SK-N-SH (cell line): Measurements from ENCODE around the gene ZC3H12C. TPM values are rescaled to one million over a fixed set of nuclear protein-coding genes. Genes with fewer than 3 reads are reported as not detected.

Experiments used
- CTCF ChIA-PET: fragments of 300-600, 350-600 bp; formaldehyde crosslinking; extraction: SDS; loops from one replicate; lab custom pipeline; 2021; lab: Yijun Ruan, JAX
- POLR2A ChIA-PET: fragments of 350-600 bp; sonication (Branson Sonifier 250); formaldehyde crosslinking; extraction: SDS; loops from one replicate; lab custom pipeline; 2020; ENCODE audit warnings: antibody characterized with exemption, inconsistent platforms; lab: Yijun Ruan, JAX
- DNase-seq: peaks from one replicate; pipeline ENCODE4 v3.0.0; 2012
- H2AFZ ChIP-seq: fragments of 200-600 bp; sonication (generic); 2 replicates; pipeline ENCODE4 v1.8.1; 2016; ENCODE audit warnings: antibody characterized with exemption, mild to moderate bottlenecking, low read depth
- H3F3A ChIP-seq: fragments of 200-600 bp; sonication (generic); replicated peaks from 2 replicates; pipeline ENCODE3; 2016; ENCODE audit warnings: antibody characterized with exemption, mild to moderate bottlenecking; ENCODE audit not compliant: insufficient read depth
- H3K27ac ChIP-seq, 2 experiments: fragments of 200-500 bp in 1 of 2; fragments of 200-600 bp in 1 of 2; sonication (Bioruptor generic) in 1 of 2; sonication (generic), shearing (Covaris generic) in 1 of 2; 2 replicates each; pipeline versions ENCODE4 v1.5.1 to v1.6.1; 2014 to 2016; ENCODE audit warnings: low read depth in 2 of 2, inconsistent platforms in 1 of 2, low read length in 1 of 2, mild to moderate bottlenecking in 1 of 2, mixed read lengths in 1 of 2
- H3K27me3 ChIP-seq: fragments of 200-600 bp; sonication (generic), shearing (Covaris generic); 2 replicates; pipeline ENCODE4 v1.6.1; 2016; ENCODE audit warnings: mixed run types; ENCODE audit not compliant: insufficient read depth
- H3K36me3 ChIP-seq, 2 experiments: fragments of 200-500 bp in 1 of 2; fragments of 200-600 bp in 1 of 2; sonication (Bioruptor generic) in 1 of 2; sonication (generic) in 1 of 2; replicated peaks in 1 of 2; 2 replicates each; pipeline versions ENCODE3 to v1.5.1; 2014 to 2016; ENCODE audit warnings: low read length in 1 of 2, mild to moderate bottlenecking in 1 of 2; ENCODE audit not compliant: insufficient read depth in 2 of 2, control insufficient read depth in 1 of 2
- H3K4me1 ChIP-seq, 2 experiments: fragments of 200-500 bp in 1 of 2; fragments of 200-600 bp in 1 of 2; sonication (Bioruptor generic) in 1 of 2; sonication (generic), shearing (Covaris generic) in 1 of 2; 2 replicates each; pipeline versions ENCODE4 v1.5.1 to v1.6.1; 2014 to 2016; ENCODE audit warnings: low read depth in 1 of 2, low read length in 1 of 2, mixed run types in 1 of 2; ENCODE audit not compliant: insufficient read depth in 2 of 2, control insufficient read depth in 1 of 2
- H3K4me2 ChIP-seq: fragments of 200-600 bp; sonication (generic), shearing (Covaris generic); 2 replicates; pipeline ENCODE4 v1.6.1; 2017; ENCODE audit warnings: mixed run types
- H3K4me3 ChIP-seq, 2 experiments: fragments of 200-500 bp in 1 of 2; fragments of 200-600 bp in 1 of 2; sonication (Bioruptor generic) in 1 of 2; sonication (generic), shearing (Covaris generic) in 1 of 2; 2 replicates each; pipeline versions ENCODE4 v1.5.1 to v1.8.1; 2014 to 2016; ENCODE audit warnings: low read depth in 2 of 2, inconsistent platforms in 1 of 2, low read length in 1 of 2, mild to moderate bottlenecking in 1 of 2, mixed read lengths in 1 of 2, moderate library complexity in 1 of 2
- H3K79me2 ChIP-seq: fragments of 200-600 bp; sonication (generic); 2 replicates; pipeline ENCODE4 v1.8.1; 2017; ENCODE audit warnings: mild to moderate bottlenecking; ENCODE audit not compliant: insufficient read depth
- H3K9ac ChIP-seq: fragments of 200-600 bp; sonication (generic); 2 replicates; pipeline ENCODE4 v1.6.1; 2017; ENCODE audit warnings: mixed run types
- H3K9me2 ChIP-seq: fragments of 200-600 bp; sonication (generic); 2 replicates; pipeline ENCODE4 v1.6.1; 2017; ENCODE audit warnings: mixed run types
- H3K9me3 ChIP-seq: fragments of 200-600 bp; sonication (generic); 2 replicates; pipeline ENCODE4 v1.6.1; 2017; ENCODE audit warnings: mixed run types, mild to moderate bottlenecking, moderate library complexity
- H4K20me1 ChIP-seq: fragments of 200-600 bp; sonication (generic); 2 replicates; pipeline ENCODE4 v1.6.1; 2017; ENCODE audit warnings: mild to moderate bottlenecking, mixed run types; ENCODE audit not compliant: insufficient read depth
- CTCF ChIP-seq: fragments of 200-600 bp; sonication (generic); IDR thresholded peaks from 2 replicates; pipeline ENCODE4 v1.6.1; 2017; ENCODE audit warnings: antibody characterized with exemption, mild to moderate bottlenecking, moderate library complexity
- EP300 ChIP-seq, 2 experiments: IDR thresholded peaks; 2 replicates each; pipeline versions ENCODE4 v1.4.0 to v1.6.1; 2012; ENCODE audit warnings: borderline replicate concordance in 1 of 2, low read depth in 1 of 2, low read length in 1 of 2
- EZH2phosphoT487 ChIP-seq: fragments of 200-600 bp; sonication (generic); IDR thresholded peaks from 2 replicates; pipeline ENCODE4 v1.6.1; 2017; ENCODE audit warnings: low read depth, mixed run types, mild to moderate bottlenecking, antibody characterized with exemption, moderate library complexity, borderline replicate concordance
- FOSL2 ChIP-seq: IDR thresholded peaks from 2 replicates; pipeline ENCODE4 v1.4.0; 2012; ENCODE audit warnings: low read depth, mild to moderate bottlenecking, moderate library complexity, borderline replicate concordance
- FOXM1 ChIP-seq: IDR thresholded peaks from 2 replicates; pipeline ENCODE4 v1.4.0; 2012; ENCODE audit warnings: low read depth, mild to moderate bottlenecking
- GATA2 ChIP-seq: sonication (generic); formaldehyde crosslinking; IDR thresholded peaks from 2 replicates; pipeline ENCODE4 v1.5.0; 2020; ENCODE audit warnings: mild to moderate bottlenecking, missing genetic modification reagents
- MAX ChIP-seq: IDR thresholded peaks from 2 replicates; pipeline ENCODE4 v1.4.0; 2012; ENCODE audit warnings: low read depth
- NFIC ChIP-seq: IDR thresholded peaks from 2 replicates; pipeline ENCODE4 v1.4.0; 2012; ENCODE audit warnings: borderline replicate concordance
- POLR2AphosphoS5 ChIP-seq: IDR thresholded peaks from 2 replicates; pipeline ENCODE4 v1.6.1; 2012; ENCODE audit warnings: low read depth, low read length
- RXRA ChIP-seq: IDR thresholded peaks from 2 replicates; pipeline ENCODE4 v1.4.0; 2012; ENCODE audit warnings: low read depth, mild to moderate bottlenecking, borderline replicate concordance
- TAF1 ChIP-seq: IDR thresholded peaks from 2 replicates; pipeline ENCODE4 v1.6.1; 2012; ENCODE audit warnings: low read depth, mild to moderate bottlenecking, low read length, moderate library complexity, borderline replicate concordance
- TCF12 ChIP-seq: IDR thresholded peaks from 2 replicates; pipeline ENCODE4 v1.4.0; 2012
- YY1 ChIP-seq: IDR thresholded peaks from 2 replicates; pipeline ENCODE4 v1.4.0; 2012; ENCODE audit warnings: low read depth, mild to moderate bottlenecking
- WGBS: methylation state at CpG from one replicate; pipeline ENCODE4 v1.1.6; 2017; ENCODE audit warnings: low lambda C conversion rate; 5-methylcytosine and 5-hydroxymethylcytosine counted together
- polyA plus RNA-seq, 3 experiments: library from polyadenylated mRNA; depleted of rRNA; stranded (reverse); fragments of >200 nt; gene quantifications; 2 replicates each; pipeline ENCODE4 v1.2.3, GENCODE V29; 2012
- TF ChIP-seq, protein P1 (sequence below): IDR thresholded peaks from 2 replicates; pipeline ENCODE4; 2012

Gene ZC3H12C
- polyA plus RNA-seq, 1 of the 3 experiments (the other 2 are of a cell fraction): 2.8 TPM

DNA sequence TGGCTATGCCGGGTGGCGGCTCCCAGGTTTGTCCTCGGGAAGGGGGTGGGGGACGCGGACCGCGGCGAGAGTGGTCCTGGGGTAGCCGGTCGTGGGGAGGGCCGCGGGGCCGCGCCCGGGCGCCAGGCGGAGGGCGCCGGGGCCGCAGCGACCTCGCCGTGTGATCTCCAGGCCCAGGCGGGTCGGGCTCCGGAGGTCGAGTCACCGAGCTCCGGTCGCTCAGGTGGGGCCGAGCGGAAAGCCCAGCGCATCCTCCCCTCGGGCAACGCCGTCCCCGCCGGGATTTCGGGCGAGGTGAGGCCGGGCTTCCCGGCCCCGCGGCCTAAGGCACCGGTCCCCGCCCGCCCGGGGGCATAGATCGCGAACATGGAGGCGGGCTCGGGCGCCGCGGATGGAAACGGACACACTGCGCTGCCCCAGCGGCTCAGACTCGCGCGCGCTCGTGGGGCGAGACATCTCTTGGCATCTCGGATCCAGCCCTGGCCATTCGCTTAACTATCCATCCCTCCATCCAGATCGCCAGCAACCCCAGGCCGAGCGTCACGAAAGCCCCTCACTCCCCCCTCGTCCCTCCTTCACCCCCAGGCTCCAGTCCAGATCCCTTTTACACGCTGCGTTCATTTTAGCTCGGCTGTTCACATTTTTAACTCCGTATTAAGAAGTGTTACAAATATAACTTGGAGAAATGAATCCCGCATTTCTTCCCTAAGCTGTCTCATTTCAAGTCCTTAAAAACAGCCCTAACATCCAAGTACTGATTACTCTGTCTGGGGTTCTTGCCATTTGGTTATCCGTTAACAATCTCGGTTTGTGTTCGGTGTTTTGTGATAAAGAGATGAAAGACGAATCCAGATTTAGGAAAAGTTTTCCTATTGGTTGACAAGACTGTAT, 460 bp downstream of the ZC3H12C start:
- no peaks in the 10 kb centered on the region for H3K9me3 ChIP-seq
- peaks cover 8 to 9% of the 10 kb centered on the region in 2 experiments; a peak in 3 of 4 replicates for H3K4me1 ChIP-seq
- DNase-seq: peak; percentile 78
- peak overlapping the region; percentile 75 to 78 for H3K4me3 ChIP-seq
- peak overlapping the region; percentile 87; the same call in 1 of the 2 replicates for H2AFZ ChIP-seq
- H3F3A ChIP-seq: peaks cover 12% of the 10 kb centered on the region
- peak overlapping the region; percentile 83 to 89 for H3K27ac ChIP-seq
- H3K9me2 ChIP-seq: no peaks in the 10 kb centered on the region
- H3K27me3 ChIP-seq: no peaks in the 10 kb centered on the region
- TF ChIP-seq EZH2phosphoT487 (no peak), YY1 (peak; percentile 69; the same call in 1 of the 2 replicates), CTCF (no peak), POLR2AphosphoS5 (0 out of 2 replicates have a peak, but pooled peaks have one; percentile 8), EP300 (IDR thresholded peaks at IDR 0.05; ENCODE audit: borderline replicate concordance in 1 of 2, low read depth in 1 of 2, low read length in 1 of 2) (peak in 1 of 2 experiments; percentile 11; a peak in 1 of 4 replicates), TAF1 (0 out of 2 replicates have a peak, but pooled peaks have one; percentile 39), GATA2 (CRISPR knock-in tag) (0 out of 2 replicates have a peak, but pooled peaks have one; percentile 25)
- H3K4me2 ChIP-seq: peak overlapping the region; percentile 78
- ChIA-PET CTCF (interaction anchor here (0.8 to 2.6 kb wide), 12 partner anchors 10 to 284 kb away, joined by 3 to 13 read pairs (median 4); no protein-coding TSS in a partner anchor), POLR2A (interaction anchor here (0.6 to 1.4 kb wide), 3 partner anchors 37 to 244 kb away, joined by 3 to 6 read pairs (median 3); partner anchors contain the start of gene RDX)
- no peaks in the 10 kb centered on the region for H3K36me3 ChIP-seq
- H4K20me1 ChIP-seq: no peaks in the 10 kb centered on the region
- 4% methylated on average over 20 of the region's 80 CpGs for WGBS
- peak overlapping the region; percentile 87 for H3K9ac ChIP-seq
- peaks cover 50% of the 10 kb centered on the region for H3K79me2 ChIP-seq

GRCh38 chr11:110094298-110095285, 1.4 kb downstream of the ZC3H12C start:
- Histone ChIP-seq H3K9me3 (no peaks in the 10 kb centered on the region), H3K4me2 (peak overlapping the region; percentile 78), H3K4me3 (peak overlapping the region; percentile 75 to 78), H4K20me1 (no peaks in the 10 kb centered on the region), H3K36me3 (no peaks in the 10 kb centered on the region), H3K27ac (peak overlapping the region in 1 of 2 experiments; percentile 83; a peak in 3 of 4 replicates), H3K9ac (peak overlapping the region; percentile 87), H3K9me2 (no peaks in the 10 kb centered on the region), H3K27me3 (no peaks in the 10 kb centered on the region), H3F3A (peaks cover 12% of the 10 kb centered on the region), H3K4me1 (peaks cover 9 to 12% of the 10 kb centered on the region in 2 experiments; a peak in 3 of 4 replicates), H3K79me2 (peaks cover 60% of the 10 kb centered on the region), H2AFZ (peak overlapping the region; percentile 87; the same call in 1 of the 2 replicates)
- DNase-seq: no peak
- POLR2A ChIA-PET: interaction anchor here (1.4 kb wide), 1 partner anchor 36 kb away, joined by 6 read pairs; no protein-coding TSS in a partner anchor
- CTCF ChIA-PET: interaction anchor here (1.1 to 1.2 kb wide), 3 partner anchors 8 to 156 kb away, joined by 3 to 4 read pairs (median 4); no protein-coding TSS in a partner anchor
- 75% methylated on average over 9 of the region's 9 CpGs for WGBS
- TF ChIP-seq CTCF (no peak), MAX (no peak), GATA2 (CRISPR knock-in tag) (no peak; the same call in 1 of the 2 replicates), POLR2AphosphoS5 (no peak), FOXM1 (no peak), RXRA (no peak), FOSL2 (no peak), TCF12 (no peak), EP300 (IDR thresholded peaks at IDR 0.05; ENCODE audit: borderline replicate concordance in 1 of 2, low read depth in 1 of 2, low read length in 1 of 2) (no peak), NFIC (no peak)
- TF ChIP-seq, protein P1, sequence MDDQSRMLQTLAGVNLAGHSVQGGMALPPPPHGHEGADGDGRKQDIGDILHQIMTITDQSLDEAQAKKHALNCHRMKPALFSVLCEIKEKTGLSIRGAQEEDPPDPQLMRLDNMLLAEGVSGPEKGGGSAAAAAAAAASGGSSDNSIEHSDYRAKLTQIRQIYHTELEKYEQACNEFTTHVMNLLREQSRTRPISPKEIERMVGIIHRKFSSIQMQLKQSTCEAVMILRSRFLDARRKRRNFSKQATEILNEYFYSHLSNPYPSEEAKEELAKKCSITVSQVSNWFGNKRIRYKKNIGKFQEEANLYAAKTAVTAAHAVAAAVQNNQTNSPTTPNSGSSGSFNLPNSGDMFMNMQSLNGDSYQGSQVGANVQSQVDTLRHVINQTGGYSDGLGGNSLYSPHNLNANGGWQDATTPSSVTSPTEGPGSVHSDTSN: no peak
